IMR-90 (cell line): Measurements from ENCODE around the gene TAS1R1.

ENCODE experiments used
- CEBPB ChIP-seq: IDR thresholded peaks from 2 replicates; pipeline ENCODE4 v1.6.1; 2012; ENCODE audit warnings: low read depth, low read length, improper control_type of control experiment
- CHD1 ChIP-seq: IDR thresholded peaks from 2 replicates; pipeline ENCODE4 v1.6.1; 2012; ENCODE audit warnings: low read depth, low read length, improper control_type of control experiment
- CTCF ChIP-seq: conservative IDR thresholded peaks from 2 replicates; pipeline ENCODE4 v1.5.1; 2012; ENCODE audit warnings: mild to moderate bottlenecking, low read depth, low read length, improper control_type of control experiment
- ELK1 ChIP-seq: fragments of 150-350 bp; IDR thresholded peaks from 2 replicates; pipeline ENCODE4 v1.6.1; 2016; ENCODE audit warnings: low read depth, mild to moderate bottlenecking, low read length, moderate library complexity, borderline replicate concordance
- MAFK ChIP-seq: IDR thresholded peaks from 2 replicates; pipeline ENCODE4 v1.6.1; 2012; ENCODE audit warnings: low read depth, low read length, improper control_type of control experiment
- NFE2L2 ChIP-seq: fragments of 150-350 bp; IDR thresholded peaks from 2 replicates; pipeline ENCODE4 v1.6.1; 2016; ENCODE audit warnings: low read depth, mild to moderate bottlenecking, low read length
- RAD21 ChIP-seq: IDR thresholded peaks from 2 replicates; pipeline ENCODE4 v1.6.1; 2012; ENCODE audit warnings: low read length, improper control_type of control experiment
- RCOR1 ChIP-seq: IDR thresholded peaks from 2 replicates; pipeline ENCODE4 v1.6.1; 2012; ENCODE audit warnings: mild to moderate bottlenecking, low read length, improper control_type of control experiment; ENCODE audit not compliant: insufficient replicate concordance

- TF ChIP-seq CTCF (no peak), MAFK (peak; percentile 45), ELK1 (no peak), CEBPB (no peak), NFE2L2 (no peak), RAD21 (no peak), CHD1 (no peak), RCOR1 (no peak)
Measured at GRCh38 chr1:6519935-6520671, 35.0 kb upstream of the TAS1R1 start.
